Activated CD4-positive, alpha-beta T cell treated with anti-CD3 and anti-CD28 coated beads for 1 hour (primary cell): ENCODE measurements around the gene AOC1.
"Not testable (repeated sequence)": the region's sequence is repeated elsewhere in the genome, so short reads cannot be mapped to it uniquely, and the experiment has no call there.

Experiments
- DNase-seq: peaks from one replicate; pipeline ENCODE4 v3.0.0-alpha.2; 2020

The AOC1 gene

DNA sequence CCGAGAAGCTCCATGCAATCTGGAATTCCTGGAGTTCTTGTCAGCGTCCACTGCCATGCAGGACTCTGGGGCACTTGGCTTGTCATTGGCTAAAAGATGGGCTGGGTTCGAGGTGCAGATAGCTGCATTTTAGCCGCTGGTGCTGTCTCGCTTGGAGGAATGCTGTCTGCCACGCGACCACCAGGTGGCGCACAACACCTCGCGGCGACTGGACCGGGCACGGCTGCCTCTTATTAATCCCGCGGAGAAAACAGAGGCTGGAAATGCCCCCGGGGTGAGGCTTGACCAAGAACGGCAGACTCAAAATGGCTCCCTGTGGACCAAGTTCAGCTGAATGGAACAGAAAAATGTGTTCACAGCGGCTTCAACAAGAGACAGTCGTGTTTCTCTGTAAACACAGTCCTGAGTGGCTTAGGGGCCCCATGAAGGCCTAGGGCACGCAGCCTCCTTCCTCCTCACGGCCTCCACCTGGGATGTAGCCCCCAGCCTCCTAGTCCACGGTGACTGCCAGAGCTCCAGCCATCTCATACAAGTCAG is 46.2 kb downstream of the AOC1 start:
- DNase-seq = peak; percentile 68

DNA sequence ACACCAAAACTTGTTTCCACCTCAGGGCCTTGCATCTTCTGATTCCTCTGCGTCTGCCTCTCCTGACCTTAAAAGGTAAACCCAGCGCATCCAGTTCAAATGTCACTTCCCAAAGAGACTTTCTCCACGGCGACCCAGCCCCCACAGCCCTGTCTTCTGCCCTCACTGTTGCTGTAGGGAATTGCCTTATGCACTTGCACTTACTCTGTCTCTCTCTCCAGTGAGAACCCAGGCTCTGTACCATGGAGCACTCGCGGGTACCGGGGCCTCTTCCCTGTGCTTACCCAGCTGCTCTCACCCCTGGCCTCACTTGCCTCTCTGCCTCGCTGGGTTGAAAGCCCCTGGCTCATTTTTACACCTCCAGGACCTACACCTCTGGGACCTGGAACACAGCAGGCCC is 48.4 kb downstream of the AOC1 start:
- no peak for DNase-seq

DNA sequence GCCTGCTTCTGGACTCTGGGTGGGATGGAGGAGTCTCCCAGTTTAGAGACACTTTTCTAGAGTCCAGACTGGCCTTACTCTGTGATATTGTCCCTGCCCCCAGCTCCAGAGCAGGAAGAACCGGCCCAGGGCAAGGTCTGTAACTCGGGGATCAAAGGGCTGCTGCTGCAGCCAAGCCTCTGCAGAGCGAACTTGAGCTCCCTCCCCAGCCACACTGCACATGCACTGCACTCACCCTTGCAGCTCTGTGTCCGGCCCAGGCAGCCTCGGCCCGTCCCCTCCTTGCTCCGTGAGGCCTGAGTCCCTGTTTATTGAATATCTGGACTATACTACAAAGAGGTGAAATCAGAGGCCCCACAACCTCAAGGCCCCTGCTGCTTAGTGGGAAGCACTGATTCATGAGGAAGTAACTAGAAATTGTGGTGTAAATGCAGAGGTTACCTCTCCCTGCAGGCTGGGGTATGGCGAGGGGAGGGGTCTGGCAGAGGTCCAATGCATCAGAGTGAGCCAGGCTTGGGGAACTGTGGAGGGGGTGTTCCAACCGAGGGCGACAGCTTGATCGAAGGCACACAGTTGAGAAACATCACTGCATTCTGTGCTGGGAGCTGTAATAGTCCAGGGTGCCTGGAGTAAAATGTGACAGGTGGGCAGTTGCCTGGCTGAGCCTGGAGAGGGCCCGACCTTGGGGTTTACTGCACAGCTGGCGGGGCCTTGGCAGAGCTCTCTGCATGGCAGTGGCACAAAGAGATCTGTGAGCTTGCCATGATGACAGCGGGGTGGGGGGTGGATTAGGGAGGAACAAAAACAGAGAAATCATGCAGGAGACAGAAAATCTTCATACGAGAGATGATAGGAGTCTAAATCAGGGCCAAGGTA is 49.1 kb downstream of the AOC1 start:
- DNase-seq = no peak

DNA sequence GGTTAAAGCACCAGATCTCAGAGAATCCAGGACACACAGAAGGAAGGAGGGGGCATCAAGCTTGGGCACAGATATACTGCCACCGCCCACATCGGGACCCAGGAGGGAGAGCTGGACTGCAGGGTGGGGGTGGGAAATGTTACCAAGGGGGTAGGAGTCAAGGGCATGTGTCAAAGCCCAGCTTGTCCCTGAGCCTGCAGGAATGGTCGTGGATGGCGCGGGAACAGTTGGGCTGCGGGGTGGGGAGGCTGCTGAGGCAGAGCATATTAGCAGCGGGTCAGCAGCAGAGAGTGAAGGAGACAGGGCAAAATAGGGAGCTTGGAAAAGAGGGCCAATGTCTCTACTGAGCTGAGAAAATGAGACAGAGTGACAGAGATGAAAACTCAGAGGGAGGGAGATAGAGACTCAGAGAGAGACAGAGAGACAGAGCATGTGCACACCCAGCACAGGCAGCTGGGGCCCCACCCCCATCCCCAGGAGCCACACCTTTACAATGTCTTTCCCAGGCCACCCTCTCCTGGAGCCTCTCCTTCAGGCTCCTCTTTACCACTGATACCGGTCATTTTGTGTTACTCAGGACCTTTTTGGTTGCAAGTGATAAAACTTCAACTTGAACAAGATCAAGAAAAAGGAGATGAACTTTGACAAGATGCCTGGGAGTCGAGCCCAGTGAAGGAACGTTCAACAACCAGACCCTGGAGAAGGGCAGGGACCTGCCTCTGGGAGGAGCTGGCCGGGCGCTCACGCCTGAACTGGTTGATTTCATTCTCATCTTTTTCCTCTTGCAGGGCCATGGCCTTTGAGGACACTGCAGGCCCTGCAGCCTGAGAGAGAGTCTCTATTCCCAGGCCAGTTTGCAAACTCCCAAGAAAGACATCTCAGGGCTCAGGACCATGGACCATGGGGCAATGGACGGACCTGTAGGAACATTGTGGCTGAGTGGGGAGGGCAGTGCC is 50.0 kb downstream of the AOC1 start:
- no peak for DNase-seq

DNA sequence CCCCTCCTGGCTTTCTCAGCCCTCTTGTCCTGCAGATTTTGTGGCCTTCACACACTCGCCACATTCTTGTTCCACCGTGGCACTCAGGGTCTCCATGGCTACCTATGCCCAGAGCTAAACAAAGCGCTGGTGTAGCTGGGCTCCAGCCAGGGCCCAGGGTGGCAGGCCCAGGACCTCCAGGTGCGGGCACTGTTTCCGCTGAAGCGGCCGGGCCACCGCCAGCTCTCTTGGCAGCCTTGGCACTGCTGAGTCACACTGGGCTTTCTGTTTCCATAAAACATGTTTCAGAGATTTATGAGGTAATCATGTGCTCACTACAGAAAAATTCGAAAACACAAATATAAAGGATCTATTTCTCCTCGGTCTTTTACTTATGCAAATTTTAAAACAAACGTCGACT is 51.3 kb downstream of the AOC1 start:
- no peak for DNase-seq

DNA sequence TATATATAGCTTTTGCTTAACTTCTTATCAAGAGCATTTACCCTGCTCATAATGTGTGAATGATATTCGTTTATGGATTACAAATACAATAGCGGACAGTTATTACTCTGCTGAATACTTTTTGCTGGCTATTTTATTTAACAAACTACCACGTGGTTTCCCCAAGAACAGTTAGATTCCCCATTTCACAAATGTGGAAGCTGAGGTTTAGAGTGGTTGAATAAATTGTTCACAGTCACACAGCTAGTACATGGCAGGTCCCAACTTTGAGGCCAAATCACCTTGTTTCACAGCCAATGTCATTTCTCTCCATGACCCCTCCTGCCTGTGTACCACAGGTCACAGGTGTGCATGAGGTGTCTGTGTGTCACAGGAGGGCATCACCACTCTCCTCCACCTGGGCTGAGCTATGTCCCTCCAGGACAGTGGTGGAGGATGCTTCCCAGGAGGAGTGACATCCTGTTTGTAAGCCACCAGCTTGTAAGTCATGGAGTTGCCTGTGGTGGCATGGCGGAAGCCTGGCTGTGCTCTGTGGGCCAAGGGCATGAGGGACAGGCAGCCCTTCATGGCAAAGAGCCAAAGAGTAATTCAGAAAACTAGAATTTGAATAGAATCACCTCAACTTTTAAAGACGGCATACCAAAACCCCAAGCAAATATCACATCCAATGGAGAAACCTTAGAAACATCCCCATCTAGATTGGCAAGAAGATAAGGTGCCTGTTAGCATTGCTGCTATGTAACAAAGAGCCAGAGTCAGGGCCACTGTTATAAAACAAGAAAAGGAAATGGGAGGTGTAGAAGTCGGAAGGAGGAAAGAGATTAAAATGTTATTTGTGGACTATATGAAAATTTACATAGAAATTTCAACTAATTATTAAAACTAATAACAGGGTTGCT is 51.9 kb downstream of the AOC1 start:
- DNase-seq = no peak

DNA sequence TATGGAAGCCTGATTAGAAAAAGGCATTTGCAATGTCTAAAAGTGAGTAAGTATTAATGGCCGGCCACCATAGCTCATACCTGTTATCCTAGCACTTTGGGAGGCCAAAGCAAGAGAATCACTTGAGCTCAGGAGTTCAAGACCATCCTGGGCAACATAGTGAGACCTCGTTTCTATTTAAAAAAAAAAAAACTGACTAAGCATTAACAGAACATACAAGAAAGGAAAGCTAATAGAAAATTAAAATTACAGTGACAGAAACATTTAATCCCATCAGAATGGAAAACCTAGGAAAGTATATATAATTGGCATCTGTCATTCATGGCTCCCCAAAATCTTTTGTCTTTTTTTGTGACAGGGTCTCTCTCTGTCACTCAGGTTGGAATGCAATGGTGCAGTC is 55.9 kb downstream of the AOC1 start:
- DNase-seq = no peak

DNA sequence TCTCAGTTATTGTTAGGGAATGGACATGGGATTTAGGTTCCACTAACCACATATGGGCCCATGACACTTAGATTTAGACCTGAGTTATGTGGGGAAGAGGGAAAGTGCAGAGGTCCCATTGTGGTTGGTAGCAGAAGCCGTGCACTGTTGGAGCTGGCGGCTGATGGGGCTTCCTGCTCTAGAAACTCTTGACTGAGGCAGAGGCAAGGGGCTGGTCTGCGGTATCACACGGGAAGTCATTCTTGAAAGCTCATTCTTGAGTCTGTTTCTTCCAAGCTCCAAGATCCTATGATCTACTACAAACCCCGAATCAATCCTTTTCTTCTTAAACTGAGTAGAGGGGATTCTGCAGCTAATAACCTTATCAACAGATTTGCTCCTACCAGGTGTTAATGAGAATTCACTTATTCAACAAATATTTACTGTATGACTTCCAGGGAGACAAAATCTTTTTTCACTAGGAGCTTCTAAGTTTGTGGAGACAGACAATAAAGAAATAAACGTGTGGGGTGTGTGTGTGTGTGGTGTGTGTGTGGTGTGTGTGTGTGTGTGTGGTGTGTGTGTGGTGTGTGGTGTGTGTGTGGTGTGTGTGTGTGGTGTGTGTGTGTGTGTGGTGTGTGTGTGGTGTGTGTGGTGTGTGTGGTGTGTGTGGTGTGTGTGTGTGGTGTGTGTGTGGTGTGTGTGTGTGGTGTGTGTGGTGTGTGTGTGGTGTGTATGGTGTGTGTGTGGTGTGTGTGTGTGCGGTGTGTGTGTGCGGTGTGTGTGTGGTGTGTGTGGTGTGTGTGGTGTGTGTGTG is 57.1 kb downstream of the AOC1 start:
- DNase-seq = no peak

DNA sequence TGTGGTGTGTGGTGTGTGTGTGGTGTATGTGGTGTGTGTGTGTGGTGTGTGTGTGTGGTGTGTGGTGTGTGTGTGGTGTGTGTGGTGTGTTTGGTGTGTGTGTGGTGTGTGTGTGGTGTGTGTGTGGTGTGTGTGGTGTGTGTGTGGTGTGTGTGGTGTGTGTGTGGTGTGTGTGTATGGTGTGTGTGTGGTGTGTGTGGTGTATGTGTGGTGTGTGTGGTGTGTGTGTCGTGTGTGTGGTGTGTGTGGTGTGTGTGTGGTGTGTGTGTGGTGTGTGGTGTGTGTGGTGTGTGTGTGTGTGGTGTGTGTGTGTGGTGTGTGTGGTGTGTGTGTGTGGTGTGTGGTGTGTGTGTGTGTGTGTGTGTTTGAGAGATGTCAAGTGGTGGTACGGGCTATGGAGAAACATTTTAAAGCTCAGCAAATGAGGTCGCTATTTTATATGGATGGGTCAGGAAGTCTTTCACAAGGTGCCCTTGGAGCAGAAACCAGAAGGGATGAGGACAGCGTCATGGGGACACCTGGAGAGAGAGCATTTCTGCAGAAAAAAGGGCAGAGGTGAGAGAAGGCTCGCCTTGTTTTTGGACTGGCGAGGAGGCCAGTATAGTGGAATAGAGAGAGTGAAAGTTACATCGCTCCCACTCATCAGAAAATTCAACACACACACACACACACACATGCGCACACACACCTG is 58.1 kb downstream of the AOC1 start:
- not testable (repeated sequence) for DNase-seq

DNA sequence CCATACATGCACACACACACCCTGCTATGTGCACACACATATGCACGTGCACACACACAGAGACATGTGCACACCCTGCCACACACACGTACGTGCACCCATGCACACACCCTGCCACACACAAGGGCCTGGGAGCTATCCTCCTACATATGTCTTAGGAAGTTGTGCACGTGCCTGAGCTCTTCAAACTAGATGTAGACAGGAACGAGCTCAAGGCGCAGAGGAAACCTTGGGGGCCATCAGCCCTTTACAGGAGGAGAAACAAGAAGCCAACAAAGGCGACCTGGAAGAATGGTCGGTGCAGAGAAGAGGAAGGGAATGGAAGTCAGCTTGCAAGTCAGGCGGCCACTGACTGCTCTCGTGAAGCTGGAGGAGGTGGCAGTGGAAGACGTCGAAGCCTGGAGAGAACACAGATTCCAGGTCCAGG is 58.7 kb downstream of the AOC1 start:
- no peak for DNase-seq
